HepG2 (cell line): ENCODE data around the gene CYP27B1.

Experiments used
- CTCF ChIP-seq: sonication (generic); formaldehyde crosslinking; IDR thresholded peaks from 2 replicates; pipeline ENCODE4 v1.5.0; 2020; ENCODE audit warnings: mild to moderate bottlenecking, missing genetic modification reagents, moderate library complexity
- NFIC ChIP-seq: IDR thresholded peaks from 2 replicates; pipeline ENCODE4 v1.6.1; 2012; ENCODE audit warnings: mild to moderate bottlenecking, low read length, inconsistent platforms
- SMARCC2 ChIP-seq: fragments of 450-650 bp; IDR thresholded peaks from 2 replicates; pipeline ENCODE4 v1.6.1; 2017; ENCODE audit warnings: antibody characterized with exemption, mild to moderate bottlenecking
- ZNF790 ChIP-seq: sonication (generic); formaldehyde crosslinking; IDR thresholded peaks from 2 replicates; pipeline ENCODE4 v1.8.0; 2022; ENCODE audit warnings: missing genetic modification reagents, mild to moderate bottlenecking, borderline replicate concordance
- TF ChIP-seq, protein P1 (sequence below): sonication (generic); formaldehyde crosslinking; IDR thresholded peaks from 2 replicates; pipeline ENCODE4 v1.5.0; 2020; ENCODE audit warnings: mild to moderate bottlenecking, missing genetic modification reagents

DNA sequence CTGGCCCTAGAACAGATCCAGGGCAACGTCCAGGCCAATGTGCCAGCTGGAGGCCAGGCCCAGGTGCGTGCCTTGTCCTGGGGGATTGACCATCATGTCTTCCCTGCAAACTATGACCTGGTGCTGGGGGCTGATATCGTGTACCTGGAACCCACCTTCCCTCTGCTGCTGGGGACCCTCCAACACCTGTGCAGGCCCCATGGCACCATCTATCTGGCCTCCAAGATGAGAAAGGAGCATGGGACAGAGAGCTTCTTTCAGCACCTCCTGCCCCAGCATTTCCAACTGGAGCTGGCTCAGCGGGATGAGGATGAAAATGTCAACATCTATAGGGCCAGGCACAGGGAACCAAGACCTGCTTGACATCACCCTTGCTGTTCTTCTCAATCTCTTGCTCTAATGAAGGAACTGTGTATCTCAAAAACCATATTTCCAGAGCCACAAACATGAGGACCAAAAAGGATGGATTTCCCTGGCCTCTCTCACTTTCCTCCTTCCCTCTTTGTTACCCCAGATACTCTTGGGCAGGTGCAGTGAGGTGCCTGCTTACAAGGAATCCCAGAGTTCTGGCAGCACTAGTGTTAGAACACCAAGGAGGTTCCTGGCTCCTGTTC, 13.5 kb upstream of the CYP27B1 start:
- no peak for TF ChIP-seq ZNF790
- no peak for TF ChIP-seq CTCF (CRISPR knock-in tag)
- TF ChIP-seq NFIC: no peak
- TF ChIP-seq, protein P1, sequence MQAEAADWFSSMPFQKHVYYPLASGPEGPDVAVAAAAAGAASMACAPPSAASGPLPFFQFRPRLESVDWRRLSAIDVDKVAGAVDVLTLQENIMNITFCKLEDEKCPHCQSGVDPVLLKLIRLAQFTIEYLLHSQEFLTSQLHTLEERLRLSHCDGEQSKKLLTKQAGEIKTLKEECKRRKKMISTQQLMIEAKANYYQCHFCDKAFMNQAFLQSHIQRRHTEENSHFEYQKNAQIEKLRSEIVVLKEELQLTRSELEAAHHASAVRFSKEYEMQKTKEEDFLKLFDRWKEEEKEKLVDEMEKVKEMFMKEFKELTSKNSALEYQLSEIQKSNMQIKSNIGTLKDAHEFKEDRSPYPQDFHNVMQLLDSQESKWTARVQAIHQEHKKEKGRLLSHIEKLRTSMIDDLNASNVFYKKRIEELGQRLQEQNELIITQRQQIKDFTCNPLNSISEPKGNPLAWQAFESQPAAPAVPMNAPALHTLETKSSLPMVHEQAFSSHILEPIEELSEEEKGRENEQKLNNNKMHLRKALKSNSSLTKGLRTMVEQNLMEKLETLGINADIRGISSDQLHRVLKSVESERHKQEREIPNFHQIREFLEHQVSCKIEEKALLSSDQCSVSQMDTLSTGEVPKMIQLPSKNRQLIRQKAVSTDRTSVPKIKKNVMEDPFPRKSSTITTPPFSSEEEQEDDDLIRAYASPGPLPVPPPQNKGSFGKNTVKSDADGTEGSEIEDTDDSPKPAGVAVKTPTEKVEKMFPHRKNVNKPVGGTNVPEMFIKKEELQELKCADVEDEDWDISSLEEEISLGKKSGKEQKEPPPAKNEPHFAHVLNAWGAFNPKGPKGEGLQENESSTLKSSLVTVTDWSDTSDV (CRISPR knock-in tag): no peak
- TF ChIP-seq SMARCC2: no peak
